MM.1S (cell line): ENCODE results near the gene PLEKHG7.

Experiments
- CTCF ChIP-seq: fragments of 300-600 bp; sonication (generic); IDR thresholded peaks from 2 replicates; pipeline ENCODE4 v1.5.1; 2016; ENCODE audit warnings: antibody characterized with exemption, low read length, mixed read lengths
- EZH2phosphoT487 ChIP-seq: fragments of 300-600 bp; sonication (generic); IDR thresholded peaks from 2 replicates; pipeline ENCODE4 v1.6.1; 2018; ENCODE audit warnings: antibody characterized with exemption, low read length

GRCh38 chr12:92703786-92704185, 997 bp downstream of the PLEKHG7 start:
- TF ChIP-seq CTCF: no peak
- no peak for TF ChIP-seq EZH2phosphoT487
